Measurements from ENCODE around the gene SDK1.

SDK1 gene

DNA sequence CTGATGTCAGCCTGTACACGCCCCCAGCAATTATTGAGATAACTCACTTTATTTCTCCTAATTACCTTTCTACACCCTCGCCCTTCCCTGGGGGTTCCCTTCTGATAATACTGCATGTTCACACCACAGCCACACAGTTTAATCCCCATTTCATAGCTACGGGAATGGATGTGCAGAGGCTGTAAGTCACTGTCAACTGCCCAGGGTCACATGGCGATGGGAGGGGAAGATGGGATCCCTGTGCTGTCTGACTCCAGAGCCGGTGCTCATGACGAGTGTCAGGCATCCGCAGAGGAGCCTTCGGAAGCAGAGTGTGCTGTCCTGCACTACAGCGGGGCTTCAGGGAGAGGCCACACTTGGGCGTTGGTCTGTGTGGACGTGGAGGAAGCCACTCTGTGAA lies 688.7 kb downstream of the SDK1 start:
- TF ChIP-seq, protein P1, sequence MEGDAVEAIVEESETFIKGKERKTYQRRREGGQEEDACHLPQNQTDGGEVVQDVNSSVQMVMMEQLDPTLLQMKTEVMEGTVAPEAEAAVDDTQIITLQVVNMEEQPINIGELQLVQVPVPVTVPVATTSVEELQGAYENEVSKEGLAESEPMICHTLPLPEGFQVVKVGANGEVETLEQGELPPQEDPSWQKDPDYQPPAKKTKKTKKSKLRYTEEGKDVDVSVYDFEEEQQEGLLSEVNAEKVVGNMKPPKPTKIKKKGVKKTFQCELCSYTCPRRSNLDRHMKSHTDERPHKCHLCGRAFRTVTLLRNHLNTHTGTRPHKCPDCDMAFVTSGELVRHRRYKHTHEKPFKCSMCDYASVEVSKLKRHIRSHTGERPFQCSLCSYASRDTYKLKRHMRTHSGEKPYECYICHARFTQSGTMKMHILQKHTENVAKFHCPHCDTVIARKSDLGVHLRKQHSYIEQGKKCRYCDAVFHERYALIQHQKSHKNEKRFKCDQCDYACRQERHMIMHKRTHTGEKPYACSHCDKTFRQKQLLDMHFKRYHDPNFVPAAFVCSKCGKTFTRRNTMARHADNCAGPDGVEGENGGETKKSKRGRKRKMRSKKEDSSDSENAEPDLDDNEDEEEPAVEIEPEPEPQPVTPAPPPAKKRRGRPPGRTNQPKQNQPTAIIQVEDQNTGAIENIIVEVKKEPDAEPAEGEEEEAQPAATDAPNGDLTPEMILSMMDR (IDR thresholded peaks at IDR 0.05; ENCODE audit: low read depth, low read length): no peak
- H3K4me3 ChIP-seq (ENCODE audit: low read depth, low read length): no peak overlapping the region

DNA sequence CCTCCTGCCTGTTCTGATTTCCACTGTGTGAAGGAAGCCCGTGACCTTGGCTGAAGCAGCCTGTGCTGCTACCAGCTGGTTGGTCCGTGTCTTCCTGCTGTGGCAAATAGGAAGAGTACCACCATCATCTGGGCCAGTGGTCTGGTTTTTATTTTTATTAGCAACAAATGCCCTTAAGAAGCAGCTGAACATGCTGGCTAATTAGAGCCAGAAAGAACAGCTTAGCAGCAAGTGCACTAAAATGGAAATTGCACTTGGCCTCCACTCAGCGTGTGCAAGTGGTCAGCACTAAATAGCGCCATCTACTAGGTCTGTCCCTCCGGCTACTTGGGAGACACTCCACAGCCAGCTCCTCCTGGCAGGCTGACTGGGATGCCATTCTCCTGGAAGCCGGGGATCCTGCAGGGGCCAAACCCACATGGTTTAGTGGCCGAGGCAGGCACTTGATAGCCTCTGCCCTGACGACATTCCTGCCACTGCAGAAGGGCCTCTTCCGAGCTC lies 690.7 kb downstream of the SDK1 start:
- no peak overlapping the region for H3K4me3 ChIP-seq (ENCODE audit: low read depth, low read length)
- TF ChIP-seq, protein P1 (IDR thresholded peaks at IDR 0.05; ENCODE audit: low read depth, low read length): no peak

DNA sequence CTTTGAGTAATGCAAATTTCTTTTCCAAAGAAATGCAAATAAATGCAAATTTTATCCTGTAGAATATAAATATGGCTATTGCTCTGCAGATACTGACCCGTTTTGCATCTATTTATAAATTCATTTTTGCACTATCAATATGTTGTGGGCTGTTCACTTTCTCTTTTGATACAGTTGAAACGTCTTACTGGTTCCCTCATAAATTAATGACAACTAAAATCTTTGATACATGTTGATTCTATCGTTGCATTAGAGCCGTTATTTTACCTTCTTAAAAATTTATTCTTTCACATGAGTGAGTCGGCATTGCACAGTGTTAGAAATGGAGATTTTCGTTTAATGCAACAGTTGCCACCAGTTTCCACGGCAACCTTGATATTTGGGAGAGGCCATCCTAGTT lies 691.8 kb downstream of the SDK1 start:
- TF ChIP-seq, protein P1 (IDR thresholded peaks at IDR 0.05; ENCODE audit: low read depth, low read length): no peak
- H3K4me3 ChIP-seq (ENCODE audit: low read depth, low read length): no peak overlapping the region

DNA sequence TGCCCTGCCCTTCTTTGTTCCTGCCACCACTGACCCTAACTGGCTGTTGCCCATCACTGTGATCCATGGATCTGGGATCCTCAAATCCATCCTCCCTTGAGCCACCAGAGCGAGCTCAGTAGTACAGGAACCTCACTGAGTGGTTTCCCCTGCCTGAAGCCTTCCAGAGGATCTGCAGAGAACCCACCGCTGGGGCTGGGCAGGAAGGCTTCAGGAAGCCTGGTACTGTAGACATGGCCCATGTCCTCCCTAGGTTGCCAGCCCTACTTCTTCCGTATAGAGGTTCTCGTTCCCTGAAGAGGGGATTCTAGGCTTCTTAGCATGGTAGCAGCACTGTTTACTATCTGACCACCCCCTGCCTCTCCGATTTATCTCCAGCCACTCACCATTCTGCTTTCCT lies 693.7 kb downstream of the SDK1 start:
- TF ChIP-seq, protein P1 (IDR thresholded peaks at IDR 0.05; ENCODE audit: low read depth, low read length): no peak
- H3K4me3 ChIP-seq (ENCODE audit: low read depth, low read length): no peak overlapping the region

DNA sequence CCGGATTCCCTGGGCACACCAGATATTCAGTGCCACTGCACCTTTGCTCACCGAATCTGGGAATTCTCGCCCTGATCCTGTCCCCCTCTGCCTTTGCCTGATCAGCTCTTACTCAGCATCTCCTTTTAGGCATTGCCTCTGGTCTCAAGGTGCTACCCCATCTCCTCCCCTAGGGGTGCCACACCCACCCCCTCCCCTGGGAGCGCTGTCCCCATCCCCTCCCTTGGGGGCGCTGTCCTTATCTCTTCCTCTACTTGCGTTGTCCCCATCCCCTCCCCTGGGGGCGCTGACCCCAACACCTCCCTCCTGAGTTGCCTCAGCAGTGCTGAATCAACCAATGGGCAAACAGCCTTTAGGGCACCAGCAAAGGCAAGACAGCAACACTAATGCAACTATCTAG lies 694.1 kb downstream of the SDK1 start:
- TF ChIP-seq, protein P1 (IDR thresholded peaks at IDR 0.05; ENCODE audit: low read depth, low read length): no peak
- no peak overlapping the region for H3K4me3 ChIP-seq (ENCODE audit: low read depth, low read length)

DNA sequence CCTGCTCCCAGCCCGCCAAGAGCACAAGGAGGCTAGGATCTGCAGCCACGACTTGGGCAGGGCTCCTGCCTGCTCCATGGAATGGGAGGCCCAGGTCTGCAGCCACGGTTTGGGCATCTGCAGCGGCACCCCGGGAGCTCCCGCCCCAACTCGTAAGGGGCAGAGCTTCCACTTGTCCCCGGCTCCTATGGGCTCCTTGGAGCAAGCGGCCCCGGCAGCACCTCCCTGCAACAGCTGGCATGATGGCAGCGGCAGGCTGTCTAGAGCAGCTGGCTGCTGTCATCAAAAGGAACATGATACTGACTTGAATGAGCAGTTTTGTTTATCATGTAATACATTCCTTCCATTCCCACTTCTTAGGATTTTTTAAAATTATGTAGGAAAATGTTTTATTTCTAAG lies 697.0 kb downstream of the SDK1 start:
- H3K4me3 ChIP-seq (ENCODE audit: low read depth, low read length): no peak overlapping the region
- TF ChIP-seq, protein P1 (IDR thresholded peaks at IDR 0.05; ENCODE audit: low read depth, low read length): no peak

DNA sequence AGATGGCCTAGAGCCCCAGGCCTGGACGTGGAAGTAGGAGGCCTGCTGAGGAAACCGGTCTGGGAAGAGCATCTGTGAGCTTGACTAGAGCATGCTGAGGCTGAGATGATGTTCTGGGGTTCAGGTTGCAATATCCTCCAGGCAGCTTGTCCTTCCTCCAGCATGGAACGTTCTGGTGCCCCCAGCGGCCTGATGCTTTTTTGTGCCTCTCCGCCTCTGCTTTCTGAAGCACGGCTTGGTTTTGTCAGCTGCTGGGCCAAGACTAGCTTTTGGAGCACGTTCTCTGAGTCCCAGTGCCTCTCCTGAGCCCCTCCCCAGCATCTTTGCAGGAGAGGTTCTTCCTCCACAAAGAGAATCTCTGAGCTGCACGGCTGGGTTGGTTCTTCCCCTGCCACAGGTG lies 699.1 kb downstream of the SDK1 start:
- TF ChIP-seq, protein P1 (IDR thresholded peaks at IDR 0.05; ENCODE audit: low read depth, low read length): no peak
- H3K4me3 ChIP-seq (ENCODE audit: low read depth, low read length): no peak overlapping the region

All from WI38 (cell line).